ENCODE results near the gene RABGGTA.
A peak's percentile ranks its signal among the peaks of the same experiment; 100 is the strongest.

The RABGGTA gene

DNA sequence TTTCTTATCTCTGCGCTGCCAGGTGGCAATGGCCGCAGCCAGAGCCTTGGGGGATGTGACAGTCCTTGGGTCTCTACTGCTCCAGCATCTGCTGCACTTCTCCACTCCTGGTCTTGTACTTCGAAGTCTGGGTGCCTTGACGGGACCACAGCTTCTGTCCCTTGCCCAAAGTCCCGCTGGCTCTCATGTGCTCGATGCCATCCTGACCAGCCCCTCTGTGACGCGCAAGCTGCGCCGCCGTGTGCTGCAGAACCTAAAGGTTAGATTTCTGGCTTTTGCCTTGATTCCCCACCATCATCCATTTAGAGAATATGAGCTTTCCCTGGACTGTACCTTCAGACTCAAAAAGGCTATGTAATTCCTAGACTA is 32.6 kb upstream of the RABGGTA start:
- no peak for DNase-seq (ENCODE audit: low read depth in 2 of 2)

DNA sequence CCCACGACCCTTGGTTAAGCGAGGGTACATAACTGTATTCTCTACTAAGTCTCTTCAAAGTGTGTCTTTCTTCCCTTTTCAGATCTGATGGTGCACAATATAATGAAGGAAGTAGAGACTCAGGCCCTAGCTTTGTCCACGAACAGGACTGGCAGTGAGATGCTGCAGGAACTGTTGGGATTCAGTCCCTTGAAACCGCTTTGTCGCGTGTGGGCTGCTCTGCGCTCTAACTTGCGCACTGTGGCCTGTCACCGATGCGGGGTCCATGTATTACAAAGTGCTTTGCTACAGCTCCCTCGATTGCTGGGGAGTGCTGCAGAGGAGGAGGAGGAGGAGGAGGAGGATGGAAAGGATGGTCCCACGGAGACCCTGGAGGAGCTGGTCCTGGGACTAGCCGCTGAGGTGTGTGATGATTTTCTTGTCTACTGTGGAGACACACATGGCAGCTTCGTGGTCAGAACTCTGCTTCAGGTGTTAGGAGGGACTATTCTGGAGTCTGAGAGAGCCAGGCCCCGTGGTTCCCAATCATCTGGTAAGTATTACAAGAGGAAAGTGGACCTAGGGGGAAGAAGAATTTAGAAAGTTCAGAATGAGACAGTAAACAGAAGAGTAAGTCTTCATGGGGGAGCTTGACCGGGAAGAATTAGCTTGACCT is 29.1 kb upstream of the RABGGTA start:
- DNase-seq (ENCODE audit: low read depth in 2 of 2) = no peak

DNA sequence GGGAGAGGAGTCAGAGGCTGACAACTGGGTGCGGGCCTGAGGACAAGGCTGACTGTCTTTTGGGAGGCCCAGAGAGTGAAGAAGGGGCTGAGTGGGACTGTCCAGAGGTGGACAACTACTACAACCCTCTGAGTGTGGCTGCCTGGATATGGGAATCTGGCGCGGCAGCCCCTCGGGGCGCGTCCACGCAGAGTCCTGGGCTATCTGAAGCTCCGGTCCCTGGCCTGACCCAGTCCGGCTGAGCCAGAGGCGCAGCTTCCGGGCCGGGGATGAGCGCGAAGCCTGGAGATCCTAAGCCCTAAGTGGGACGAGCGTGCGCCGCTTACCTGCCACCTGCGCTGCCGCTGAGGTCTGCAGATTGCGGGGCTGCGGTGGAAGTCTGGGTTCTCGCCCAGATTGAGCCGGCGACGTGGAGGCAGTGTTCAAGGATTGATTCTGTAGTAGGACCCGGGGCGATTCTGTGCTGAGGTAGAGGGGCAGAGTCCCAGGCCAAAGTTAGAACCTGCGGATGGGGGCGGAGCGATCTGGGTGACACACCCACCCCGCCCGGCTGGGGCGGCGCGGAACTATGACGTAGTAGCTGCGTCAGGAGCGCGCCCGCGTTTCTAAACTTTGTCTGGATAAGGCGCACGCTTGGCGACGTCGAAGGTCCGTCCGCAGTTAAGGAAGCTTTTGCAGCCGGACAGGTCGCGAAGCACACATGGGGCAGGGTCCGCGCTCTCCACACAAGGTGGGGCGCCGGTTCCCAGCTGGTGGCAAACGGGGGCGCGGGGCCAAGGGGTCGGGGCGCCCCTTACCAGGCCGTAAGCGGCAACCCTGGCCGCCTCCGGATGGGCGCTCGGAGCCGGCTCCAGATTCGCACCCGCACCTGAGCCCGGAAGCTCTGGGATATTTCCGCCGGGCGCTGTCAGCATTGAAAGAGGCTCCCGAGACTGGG is 28.1 kb upstream of the RABGGTA start, which contains the start of the genes DHRS1 and NOP9:
DHRS1 (minus strand) TSS at position 526 of the 937 bp plus-strand sequence. CDS start 674 bp downstream, outside the sequence.
NOP9 (plus strand) TSS at position 596 of the 937 bp plus-strand sequence; CDS start at position 701, 105 bp downstream.
- DNase-seq (ENCODE audit: low read depth in 2 of 2) = peak; percentile 89 to 91

DNA sequence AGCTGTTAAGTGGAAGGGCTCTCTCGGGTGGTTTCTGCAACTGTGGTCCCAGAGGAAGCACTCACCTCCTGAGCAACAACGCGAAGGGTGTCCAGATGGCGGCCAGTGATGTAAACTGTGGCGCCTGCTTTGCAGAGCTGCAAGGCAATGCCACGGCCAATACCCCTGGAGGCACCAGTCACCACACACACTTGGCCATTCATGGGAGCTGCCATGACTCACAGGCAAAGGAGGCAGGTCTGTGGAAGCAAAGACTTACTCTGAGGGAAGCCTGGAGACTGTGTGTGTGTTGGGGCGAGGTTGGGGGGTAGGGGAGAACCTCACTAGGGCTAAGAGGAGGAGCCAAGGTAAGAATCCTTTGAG is 27.5 kb upstream of the RABGGTA start:
- no peak for DNase-seq (ENCODE audit: low read depth in 2 of 2)

- DNase-seq (ENCODE audit: low read depth in 2 of 2) = no peak
These were observed 26.0 kb upstream of the RABGGTA start for GRCh38 chr14:24297190-24297964.

DNA sequence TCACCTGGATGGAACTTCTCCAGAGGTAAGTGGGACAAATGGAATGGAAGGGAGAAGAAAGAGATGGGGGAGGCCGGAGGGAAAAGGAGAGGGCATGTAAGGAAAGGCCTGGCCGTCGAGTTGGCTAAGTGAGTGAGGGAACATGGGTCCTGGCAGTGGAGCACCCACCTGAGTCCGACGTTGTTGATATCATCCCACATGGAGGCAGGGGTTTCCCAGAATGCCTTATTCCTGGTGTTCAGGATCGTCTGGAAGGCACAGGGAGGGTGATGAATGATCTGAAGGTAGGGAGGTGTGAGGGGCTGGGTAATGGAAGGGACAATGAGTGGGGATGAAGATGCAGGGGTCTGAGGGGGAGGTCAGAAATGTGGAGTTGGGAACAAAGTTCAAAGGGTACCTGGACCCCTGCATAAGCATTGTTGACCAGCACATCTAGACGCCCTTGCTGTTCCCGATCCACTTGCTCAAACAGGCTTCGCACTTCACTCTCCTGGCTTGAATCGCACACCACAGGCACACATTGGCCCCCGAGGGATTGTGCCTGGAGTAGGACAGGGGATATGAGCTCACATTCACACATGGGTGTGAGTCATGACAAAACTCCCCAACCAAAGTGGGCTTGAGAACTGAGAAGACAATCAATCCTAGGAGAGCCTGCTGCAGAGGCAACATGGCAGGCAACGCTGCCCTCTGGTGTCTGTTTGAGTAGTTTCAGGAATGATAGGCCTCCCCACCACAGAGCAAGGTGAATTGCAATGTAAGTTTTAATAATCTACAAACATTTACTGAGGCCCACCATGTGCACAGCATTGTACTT is 25.2 kb upstream of the RABGGTA start:
- peak; percentile 33 to 49 for DNase-seq (ENCODE audit: low read depth in 2 of 2)

GRCh38 chr14:24293525-24293924 is 22.1 kb upstream of the RABGGTA start:
- DNase-seq (ENCODE audit: low read depth in 2 of 2) = no peak

- DNase-seq (ENCODE audit: low read depth in 2 of 2) = no peak
These were observed 20.9 kb upstream of the RABGGTA start for GRCh38 chr14:24292118-24292807.

DNA sequence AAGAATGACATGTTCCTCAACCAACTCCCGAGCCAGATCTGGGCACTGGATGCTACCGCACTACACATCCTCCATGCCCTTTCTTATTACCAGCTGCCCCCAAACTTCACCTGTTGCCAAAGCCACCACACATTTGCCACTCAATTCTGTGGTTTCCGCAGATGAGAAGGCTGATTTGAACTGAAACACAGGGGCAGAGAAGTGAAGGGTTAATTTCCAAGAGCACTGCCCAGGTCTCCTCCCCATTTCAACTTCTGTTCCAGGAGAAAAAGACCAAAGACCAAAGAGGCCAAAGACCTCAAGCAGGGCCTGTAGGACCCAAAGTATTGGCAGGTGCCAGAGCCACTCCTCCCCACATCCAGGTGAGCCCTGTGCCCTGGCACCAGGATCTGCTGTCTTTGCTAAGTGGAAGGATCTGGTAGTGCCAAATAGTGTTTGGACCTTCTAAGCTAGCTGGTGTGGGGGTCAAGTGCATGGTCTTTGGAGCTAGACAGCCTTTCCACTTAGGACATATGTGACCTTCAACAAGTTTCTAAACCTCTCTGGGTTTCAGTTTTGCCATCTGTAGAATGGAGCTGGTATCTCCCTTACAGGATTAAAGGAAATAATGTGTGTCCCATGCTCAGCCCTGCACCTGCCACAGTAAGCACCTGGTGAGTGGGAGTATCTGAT is 20.2 kb upstream of the RABGGTA start:
- no peak for DNase-seq (ENCODE audit: low read depth in 2 of 2)

DNA sequence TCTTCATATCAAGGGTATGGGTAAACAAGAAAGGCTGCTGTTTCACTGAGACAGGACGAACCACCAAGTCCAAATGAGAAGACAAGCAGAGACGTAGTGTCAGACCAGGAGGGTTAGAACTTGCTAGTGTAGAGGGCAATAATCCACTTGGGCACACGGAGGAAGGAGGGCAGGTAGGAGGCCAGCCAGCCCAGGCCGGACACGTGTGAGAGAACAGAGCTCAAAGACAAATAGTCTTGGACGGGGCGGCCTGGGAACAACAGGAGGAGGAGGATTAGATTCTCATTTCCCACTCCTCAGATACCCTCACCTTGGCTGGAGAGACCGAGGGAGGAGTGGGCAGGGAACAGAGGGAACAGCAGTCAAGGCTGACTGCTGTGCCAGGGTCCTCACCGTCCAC is 19.3 kb upstream of the RABGGTA start:
- DNase-seq (ENCODE audit: low read depth in 2 of 2) = no peak

DNA sequence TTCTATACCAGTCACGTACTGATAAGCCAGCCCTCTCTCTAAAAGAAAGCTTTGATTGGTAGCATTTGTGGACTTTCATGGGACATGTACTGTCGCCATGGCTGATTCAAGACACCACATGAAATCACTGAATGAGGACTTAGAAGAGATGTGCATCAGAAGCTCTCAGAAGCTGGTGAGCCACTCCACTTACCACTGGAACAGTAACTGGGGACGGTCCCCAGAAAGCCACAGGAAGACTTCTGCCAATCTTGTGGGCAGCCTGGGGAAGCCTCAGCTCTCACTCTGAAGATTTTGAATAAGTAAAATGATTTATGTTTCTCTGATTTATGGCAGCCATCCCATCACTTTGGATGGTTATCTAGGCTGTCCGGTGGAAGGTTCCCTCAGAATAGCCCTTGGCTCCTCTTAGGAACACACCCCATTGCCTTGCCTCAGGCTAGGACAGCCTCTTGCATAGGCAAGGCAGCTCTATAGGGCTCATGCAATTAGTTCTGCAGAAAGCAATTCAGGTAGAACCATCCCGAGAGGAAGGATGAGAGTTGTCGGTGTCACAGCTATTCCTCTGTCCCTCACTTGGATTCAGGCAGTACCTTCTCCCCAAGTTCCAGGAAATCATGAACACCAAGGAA is 18.4 kb upstream of the RABGGTA start:
- DNase-seq (ENCODE audit: low read depth in 2 of 2) = no peak

GRCh38 chr14:24286996-24287395 is 15.6 kb upstream of the RABGGTA start:
- no peak for DNase-seq (ENCODE audit: low read depth in 2 of 2)

DNA sequence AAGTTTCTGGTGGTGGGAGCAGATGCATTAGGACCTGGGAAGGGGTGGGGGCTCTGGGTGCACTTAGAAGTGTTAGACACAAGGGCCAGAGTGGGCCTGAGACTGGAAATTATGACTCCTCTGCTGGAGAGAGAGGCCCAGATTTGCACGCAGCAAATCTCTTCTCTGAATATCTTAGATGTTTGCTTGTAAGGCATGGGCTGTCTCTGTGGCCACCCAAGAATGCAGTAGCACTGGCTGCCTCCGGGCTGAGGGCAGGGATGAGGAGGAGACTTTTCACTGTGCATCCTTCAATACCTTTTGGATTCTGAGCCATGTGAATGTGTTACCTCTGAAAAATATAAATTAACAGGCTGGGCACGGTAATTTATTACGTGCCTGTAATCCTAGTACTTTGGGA is 14.0 kb upstream of the RABGGTA start:
- DNase-seq (ENCODE audit: low read depth in 2 of 2) = no peak

GRCh38 chr14:24284501-24285035 is 13.2 kb upstream of the RABGGTA start:
- no peak for DNase-seq (ENCODE audit: low read depth in 2 of 2)

DNA sequence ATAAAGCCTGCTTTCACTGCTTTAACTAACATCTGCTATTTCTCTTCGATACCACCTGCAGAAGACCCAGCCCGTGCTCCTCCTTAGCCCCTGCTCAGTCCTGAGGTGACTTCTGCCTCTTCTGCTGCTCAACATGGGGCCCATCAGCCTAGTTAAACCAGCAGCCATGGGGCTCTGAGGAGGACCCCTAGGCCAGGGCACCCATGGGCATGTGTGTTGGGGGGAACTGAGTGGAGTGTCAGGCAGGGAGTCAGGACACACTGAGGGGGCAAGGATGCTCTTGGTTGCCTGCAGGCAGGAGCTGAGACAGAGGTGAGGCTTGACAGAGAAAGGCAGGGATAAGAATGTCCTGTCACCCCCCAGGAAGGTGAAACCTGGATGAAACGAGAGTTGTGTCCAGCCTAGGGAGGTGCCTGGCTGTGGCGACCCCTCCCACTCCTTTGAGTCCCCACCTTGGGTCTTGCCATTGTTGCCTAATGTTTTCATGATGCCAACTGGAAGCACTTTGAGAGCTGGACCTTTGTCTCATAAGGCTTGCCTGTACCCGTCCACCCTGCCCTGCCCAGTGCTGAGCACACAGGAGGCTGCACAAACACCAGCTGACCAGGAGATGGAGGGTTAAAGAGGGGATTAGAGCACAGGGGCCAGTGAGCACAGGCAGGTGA is 12.5 kb upstream of the RABGGTA start:
- DNase-seq (ENCODE audit: low read depth in 2 of 2) = no peak

- DNase-seq (ENCODE audit: low read depth in 2 of 2) = no peak
These were observed 11.3 kb upstream of the RABGGTA start for GRCh38 chr14:24282736-24283135.

DNA sequence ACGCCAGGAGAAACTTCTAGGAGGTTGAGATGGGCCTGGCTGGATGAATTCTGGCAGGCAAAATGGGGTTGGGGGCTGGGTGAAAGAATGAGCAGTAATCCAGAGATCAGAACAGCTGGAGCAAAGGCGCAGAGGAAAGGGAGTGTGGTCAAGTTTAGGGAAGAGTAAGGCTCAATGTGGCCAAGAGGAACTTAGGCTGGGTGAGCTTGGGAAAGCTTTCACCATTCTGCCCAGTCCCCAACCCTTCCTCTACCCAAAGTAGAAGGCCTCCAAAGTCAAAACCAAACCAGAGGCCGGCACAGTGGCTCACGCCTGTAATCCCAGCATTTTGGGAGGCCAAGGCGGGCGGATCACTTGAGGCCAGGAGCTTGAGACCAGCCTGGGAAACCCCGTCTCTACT is 10.2 kb upstream of the RABGGTA start:
- no peak for DNase-seq (ENCODE audit: low read depth in 2 of 2)

DNA sequence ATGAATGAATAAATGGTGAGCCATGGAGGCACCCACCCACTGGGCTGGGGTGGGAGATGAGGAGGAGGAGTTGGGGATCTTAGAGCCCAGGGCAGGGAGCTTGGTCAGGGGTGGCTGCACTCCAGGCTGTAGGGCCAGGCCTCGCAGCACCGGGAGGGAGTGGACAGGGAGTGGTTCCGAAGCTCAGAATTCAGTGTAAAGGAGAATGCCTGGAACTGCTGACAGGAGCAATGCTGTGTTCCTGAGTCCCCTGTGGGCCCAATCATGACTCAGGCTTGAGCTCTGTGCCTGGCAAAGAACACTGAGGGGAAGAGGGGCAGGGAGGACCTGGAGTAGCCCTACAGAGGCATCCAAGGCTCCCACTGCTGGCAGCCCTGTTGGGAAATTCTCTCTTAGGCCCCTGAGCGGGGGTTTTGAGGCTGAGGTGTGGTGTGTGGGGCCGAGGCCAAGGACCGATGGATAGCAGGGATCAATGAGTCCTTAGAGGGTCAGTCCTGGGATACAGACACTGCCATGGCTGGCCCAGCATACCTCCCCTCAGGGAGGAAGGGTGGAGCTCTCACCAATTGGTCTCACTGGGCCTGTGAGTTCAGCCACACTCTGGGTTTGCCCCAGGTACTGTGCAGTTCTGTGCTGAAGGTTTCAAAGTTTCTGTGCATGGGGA is 9.5 kb upstream of the RABGGTA start:
- no peak for DNase-seq (ENCODE audit: low read depth in 2 of 2)
